HUES64 (cell line): ENCODE measurements around the gene TTI1.

Experiments used
- H3K27ac ChIP-seq: 2 replicates; pipeline ENCODE4 v1.7.0; 2013; ENCODE audit warnings: low read depth, low read length, inconsistent platforms
- H3K27me3 ChIP-seq: 2 replicates; pipeline ENCODE4 v1.6.1; 2013; ENCODE audit warnings: mild to moderate bottlenecking, low read length; ENCODE audit not compliant: insufficient read depth
- H3K36me3 ChIP-seq: 2 replicates; pipeline ENCODE4 v1.6.1; 2013; ENCODE audit warnings: mild to moderate bottlenecking, low read length; ENCODE audit not compliant: insufficient read depth
- H3K4me1 ChIP-seq: 2 replicates; pipeline ENCODE4 v1.6.1; 2013; ENCODE audit warnings: mild to moderate bottlenecking, low read length, moderate library complexity; ENCODE audit not compliant: insufficient read depth
- H3K4me3 ChIP-seq: 2 replicates; pipeline ENCODE4 v1.5.1; 2013; ENCODE audit warnings: mild to moderate bottlenecking, low read length, moderate library complexity
- H3K9ac ChIP-seq: 2 replicates; pipeline ENCODE4 v1.6.1; 2013; ENCODE audit warnings: mild to moderate bottlenecking, low read depth, low read length
- H3K9me3 ChIP-seq: 2 replicates; pipeline ENCODE4 v1.6.1; 2013; ENCODE audit warnings: low read depth, low read length; ENCODE audit not compliant: insufficient read depth
- WGBS: fragments of 150-250, 120-280 bp; methylation state at CpG from one replicate; pipeline ENCODE4 v1.1.7; 2013; ENCODE audit warnings: missing lambda C conversion rate; 5-methylcytosine and 5-hydroxymethylcytosine counted together

The TTI1 gene

DNA sequence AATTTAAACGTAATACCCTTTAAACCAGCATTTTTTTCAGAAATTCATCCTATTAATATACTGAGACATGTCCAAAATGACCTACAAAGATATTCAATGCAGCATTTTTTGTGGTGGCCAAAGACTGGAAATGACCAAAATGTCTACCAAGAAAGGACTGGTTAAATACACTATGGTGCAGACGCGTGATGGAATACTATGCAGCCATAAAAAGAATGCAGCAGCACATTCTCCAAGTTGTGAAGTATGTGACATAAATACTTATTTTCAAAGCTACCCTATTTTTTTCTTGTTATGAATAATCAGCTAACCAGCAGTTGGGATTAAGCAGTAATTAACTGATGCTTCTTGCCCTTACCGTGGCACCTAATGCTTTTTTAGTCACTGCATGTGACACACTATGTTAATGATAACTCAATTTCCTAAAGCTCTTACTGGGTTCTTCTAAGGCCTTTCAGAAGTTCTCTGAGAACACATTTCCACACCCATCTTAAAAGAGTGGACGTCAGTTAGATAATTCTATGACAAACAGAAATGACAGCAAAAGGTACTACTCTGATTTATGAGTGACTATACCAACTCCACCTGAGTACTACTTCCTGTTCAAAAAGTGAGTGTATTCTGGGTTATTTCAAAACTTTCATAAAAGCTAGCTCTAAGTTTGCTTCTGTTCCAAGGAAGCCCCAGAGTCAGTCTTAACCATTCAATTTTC is 24.9 kb downstream of the TTI1 start:
- Histone ChIP-seq H3K27ac (no peak overlapping the region), H3K4me1 (no peaks in the 10 kb centered on the region), H3K27me3 (no peaks in the 10 kb centered on the region), H3K4me3 (no peak overlapping the region), H3K9ac (no peak overlapping the region), H3K36me3 (peaks cover 68% of the 10 kb centered on the region), H3K9me3 (no peaks in the 10 kb centered on the region)
- 98% methylated on average over 5 of the region's 5 CpGs for WGBS

DNA sequence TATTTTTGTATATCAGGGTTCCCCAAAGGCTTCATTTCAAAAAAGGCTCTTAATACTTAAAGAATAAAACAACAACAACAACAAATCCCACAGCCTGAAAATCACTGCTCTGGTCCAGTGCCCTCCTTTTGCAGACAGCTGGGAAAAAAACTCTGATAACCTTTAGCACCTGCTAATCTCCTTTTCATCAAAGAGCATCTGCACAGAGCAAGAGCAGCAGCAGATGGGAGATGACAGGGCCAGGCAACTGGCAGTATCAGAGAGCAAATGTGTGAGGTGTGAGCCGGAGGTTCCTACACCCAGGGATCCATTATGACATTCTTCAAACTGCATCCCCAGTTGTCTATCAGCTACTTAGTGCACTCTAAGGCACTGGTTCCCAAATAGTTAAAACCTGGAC is 25.7 kb downstream of the TTI1 start:
- 91% methylated on average over 1 of the region's 1 CpG for WGBS
- Histone ChIP-seq H3K4me3 (no peak overlapping the region), H3K36me3 (peaks cover 68% of the 10 kb centered on the region), H3K27ac (no peak overlapping the region), H3K9ac (no peak overlapping the region), H3K4me1 (no peaks in the 10 kb centered on the region), H3K9me3 (no peaks in the 10 kb centered on the region), H3K27me3 (no peaks in the 10 kb centered on the region)

GRCh38 chr20:38005903-38006302 is 27.4 kb downstream of the TTI1 start:
- Histone ChIP-seq H3K9me3 (no peaks in the 10 kb centered on the region), H3K27me3 (no peaks in the 10 kb centered on the region), H3K9ac (no peak overlapping the region), H3K27ac (no peak overlapping the region), H3K4me1 (no peaks in the 10 kb centered on the region), H3K4me3 (no peak overlapping the region), H3K36me3 (peaks cover 68% of the 10 kb centered on the region)
- 90% methylated on average over 5 of the region's 5 CpGs for WGBS

DNA sequence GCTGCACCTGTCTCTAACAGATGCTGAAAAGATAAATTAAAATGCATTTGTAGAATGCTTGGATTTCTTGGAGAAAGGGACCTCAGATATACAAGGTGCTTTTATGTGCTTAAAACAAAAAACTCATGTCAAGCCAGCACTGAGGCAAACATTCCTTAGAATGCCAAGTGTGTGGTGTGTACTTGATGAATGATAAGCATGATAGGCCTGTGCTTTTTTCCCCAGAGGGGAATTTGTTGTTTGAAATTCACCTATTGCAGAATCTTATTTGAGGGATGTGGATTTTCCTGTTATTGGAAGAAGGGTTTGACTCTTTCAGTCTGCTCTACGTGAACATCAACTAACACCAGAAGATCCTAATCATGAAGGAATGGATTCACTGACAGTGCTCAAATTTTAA is 28.8 kb downstream of the TTI1 start:
- no peaks in the 10 kb centered on the region for H3K4me1 ChIP-seq
- H3K27ac ChIP-seq = no peak overlapping the region
- H3K27me3 ChIP-seq = no peaks in the 10 kb centered on the region
- no peak overlapping the region for H3K9ac ChIP-seq
- H3K36me3 ChIP-seq = peaks cover 72% of the 10 kb centered on the region
- no peak overlapping the region for H3K4me3 ChIP-seq
- H3K9me3 ChIP-seq = no peaks in the 10 kb centered on the region
- no CpG with 5 or more reads among the region's 1 CpG for WGBS

DNA sequence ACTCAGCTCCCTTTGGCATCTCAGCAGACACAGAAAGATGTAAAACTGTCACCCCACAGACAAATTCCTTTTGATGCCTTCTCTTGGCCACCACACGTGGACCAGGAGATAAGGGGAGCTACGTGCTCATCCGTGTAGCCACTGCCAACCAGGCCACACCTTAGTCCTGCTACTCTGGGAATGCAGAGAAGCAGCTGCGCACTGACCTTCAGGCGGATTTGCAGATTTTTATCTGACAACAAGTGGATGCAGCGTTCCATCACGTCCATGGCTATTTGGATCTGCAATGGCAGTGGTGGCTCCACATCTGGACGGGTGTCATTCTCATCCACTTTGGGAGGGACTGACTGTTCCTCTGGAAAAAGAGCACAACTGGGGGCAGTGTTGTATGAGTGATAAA is 30.8 kb downstream of the TTI1 start:
- H3K9me3 ChIP-seq = no peaks in the 10 kb centered on the region
- WGBS = 93% methylated on average over 8 of the region's 8 CpGs
- H3K27ac ChIP-seq = no peak overlapping the region
- H3K4me1 ChIP-seq = no peaks in the 10 kb centered on the region
- peaks cover 84% of the 10 kb centered on the region for H3K36me3 ChIP-seq
- no peak overlapping the region for H3K4me3 ChIP-seq
- H3K9ac ChIP-seq = no peak overlapping the region
- H3K27me3 ChIP-seq = no peaks in the 10 kb centered on the region

DNA sequence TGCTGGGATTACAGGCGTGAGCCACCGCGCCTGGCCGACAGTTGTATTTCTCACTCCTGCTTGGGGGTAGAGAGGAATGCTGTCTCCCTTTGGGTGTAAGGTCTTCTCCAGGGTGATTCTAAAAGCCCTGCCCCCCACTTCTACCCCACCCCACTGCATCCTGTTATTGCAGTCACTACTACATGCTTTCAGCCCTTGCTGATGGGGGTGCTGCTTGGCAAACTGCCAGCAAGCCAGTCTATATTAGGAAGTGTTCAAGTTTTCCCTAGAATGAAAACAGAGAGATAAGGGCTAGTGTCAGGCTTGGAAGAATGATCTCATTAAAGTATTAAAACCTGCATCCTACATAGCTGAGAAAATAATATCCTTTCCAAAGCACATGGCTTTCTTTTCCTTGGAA is 31.3 kb downstream of the TTI1 start:
- Histone ChIP-seq H3K4me3 (no peak overlapping the region), H3K27ac (no peak overlapping the region), H3K36me3 (peaks cover 88% of the 10 kb centered on the region), H3K27me3 (no peaks in the 10 kb centered on the region), H3K9me3 (no peaks in the 10 kb centered on the region), H3K9ac (no peak overlapping the region), H3K4me1 (no peaks in the 10 kb centered on the region)
- 100% methylated on average over 4 of the region's 4 CpGs for WGBS

GRCh38 chr20:38001173-38001875 is 31.9 kb downstream of the TTI1 start:
- Histone ChIP-seq H3K9me3 (no peaks in the 10 kb centered on the region), H3K36me3 (peaks cover 95% of the 10 kb centered on the region), H3K27me3 (no peaks in the 10 kb centered on the region), H3K4me1 (no peaks in the 10 kb centered on the region), H3K27ac (no peak overlapping the region), H3K4me3 (no peak overlapping the region), H3K9ac (no peak overlapping the region)
- WGBS = 95% methylated on average over 6 of the region's 6 CpGs

DNA sequence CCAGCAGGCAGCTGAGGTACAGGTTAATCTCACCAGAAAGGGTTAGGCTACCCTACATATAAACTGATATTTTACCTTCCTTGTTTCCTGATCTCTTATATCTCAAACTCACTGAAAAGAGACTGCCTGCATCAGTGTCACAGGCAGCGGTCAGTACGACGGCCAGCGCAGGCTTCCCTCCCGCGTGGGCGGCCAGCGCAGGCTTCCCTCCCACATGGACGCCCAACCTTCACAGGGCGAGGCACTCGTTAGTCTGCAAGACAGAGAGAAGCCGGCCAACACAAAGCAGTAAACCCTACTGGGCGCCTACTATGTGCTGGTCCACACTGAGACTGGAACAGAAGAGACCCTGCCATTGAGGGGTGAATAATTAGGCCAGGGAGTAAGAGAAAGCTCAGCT is 33.0 kb downstream of the TTI1 start:
- 96% methylated on average over 13 of the region's 13 CpGs for WGBS
- peaks cover 97% of the 10 kb centered on the region for H3K36me3 ChIP-seq
- H3K4me1 ChIP-seq = no peaks in the 10 kb centered on the region
- no peaks in the 10 kb centered on the region for H3K9me3 ChIP-seq
- H3K27me3 ChIP-seq = no peaks in the 10 kb centered on the region
- no peak overlapping the region for H3K9ac ChIP-seq
- no peak overlapping the region for H3K27ac ChIP-seq
- no peak overlapping the region for H3K4me3 ChIP-seq

GRCh38 chr20:37999526-38000263 is 33.6 kb downstream of the TTI1 start:
- H3K9me3 ChIP-seq = no peaks in the 10 kb centered on the region
- WGBS = 92% methylated on average over 15 of the region's 15 CpGs
- no peak overlapping the region for H3K4me3 ChIP-seq
- no peaks in the 10 kb centered on the region for H3K27me3 ChIP-seq
- H3K9ac ChIP-seq = no peak overlapping the region
- H3K27ac ChIP-seq = no peak overlapping the region
- peaks cover 97% of the 10 kb centered on the region for H3K36me3 ChIP-seq
- H3K4me1 ChIP-seq = no peaks in the 10 kb centered on the region

- Histone ChIP-seq H3K27me3 (no peaks in the 10 kb centered on the region), H3K9ac (no peak overlapping the region), H3K36me3 (peaks cover 89% of the 10 kb centered on the region), H3K4me3 (no peak overlapping the region), H3K4me1 (peaks cover 4% of the 10 kb centered on the region; the same call in 1 of the 2 replicates), H3K9me3 (no peaks in the 10 kb centered on the region), H3K27ac (no peak overlapping the region)
- WGBS = 97% methylated on average over 3 of the region's 3 CpGs
Measured at GRCh38 chr20:37997516-37997915, 35.7 kb downstream of the TTI1 start.

- 93% methylated on average over 9 of the region's 9 CpGs for WGBS
- H3K9me3 ChIP-seq = no peaks in the 10 kb centered on the region
- H3K9ac ChIP-seq = no peak overlapping the region
- H3K27ac ChIP-seq = no peak overlapping the region
- peaks cover 87% of the 10 kb centered on the region for H3K36me3 ChIP-seq
- no peaks in the 10 kb centered on the region for H3K27me3 ChIP-seq
- no peak overlapping the region for H3K4me3 ChIP-seq
- peaks cover 4% of the 10 kb centered on the region; the same call in 1 of the 2 replicates for H3K4me1 ChIP-seq
Measured at GRCh38 chr20:37995856-37996605, 37.2 kb downstream of the TTI1 start.
